Occipital lobe (tissue), 2 donors: Measurements from ENCODE around the gene CNPY1. TPM values are rescaled to one million over a fixed set of nuclear protein-coding genes. Genes with fewer than 3 reads are reported as not detected.

Source experiments
- DNase-seq: peaks from one replicate; lab custom pipeline; 2025; lab: John Stamatoyannopoulos, UW
- total RNA-seq: library from RNA; depleted of rRNA; stranded (reverse); fragments of >200 nt; gene quantifications from one replicate; pipeline ENCODE4 v1.2.3, GENCODE V29; 2014

CNPY1 gene
- total RNA-seq, 1 donor from 2014 or later, result 0.16 TPM

GRCh38 chr7:155559519-155560108 is 13.3 kb upstream of the CNPY1 start:
- DNase-seq, result no peak

- DNase-seq, result no peak
Observed at GRCh38 chr7:155558961-155559360, 12.6 kb upstream of the CNPY1 start.

- DNase-seq, result no peak
Observed at GRCh38 chr7:155558351-155558750, 12.0 kb upstream of the CNPY1 start.

- no peak for DNase-seq
Observed at GRCh38 chr7:155557778-155558177, 11.4 kb upstream of the CNPY1 start.

- no peak for DNase-seq
Observed at GRCh38 chr7:155556763-155557162, 10.4 kb upstream of the CNPY1 start.

- DNase-seq, result no peak
Observed at GRCh38 chr7:155555116-155555695, 8.8 kb upstream of the CNPY1 start.

- DNase-seq, result no peak
Observed at GRCh38 chr7:155553871-155554270, 7.5 kb upstream of the CNPY1 start.

- no peak for DNase-seq
Observed at GRCh38 chr7:155551785-155552611, 5.6 kb upstream of the CNPY1 start.

GRCh38 chr7:155550916-155551315 is 4.6 kb upstream of the CNPY1 start:
- no peak for DNase-seq

- no peak for DNase-seq
Observed at GRCh38 chr7:155549226-155549625, 2.9 kb upstream of the CNPY1 start.

GRCh38 chr7:155547161-155547791 is 917 bp upstream of the CNPY1 start:
- DNase-seq, result no peak

GRCh38 chr7:155545348-155545747 is 1.0 kb downstream of the CNPY1 start:
- no peak for DNase-seq

- DNase-seq, result no peak
Observed at GRCh38 chr7:155544485-155544884, 1.9 kb downstream of the CNPY1 start.

- DNase-seq, result no peak
Observed at GRCh38 chr7:155543926-155544325, 2.4 kb downstream of the CNPY1 start.

- no peak for DNase-seq
Observed at GRCh38 chr7:155543011-155543876, 3.1 kb downstream of the CNPY1 start.

- no peak for DNase-seq
Observed at GRCh38 chr7:155541986-155542675, 4.2 kb downstream of the CNPY1 start.

GRCh38 chr7:155540553-155540952 is 5.8 kb downstream of the CNPY1 start:
- DNase-seq, result no peak

GRCh38 chr7:155538293-155538692 is 8.1 kb downstream of the CNPY1 start:
- no peak for DNase-seq

- DNase-seq, result no peak
Observed at GRCh38 chr7:155536451-155536850, 9.9 kb downstream of the CNPY1 start.

- DNase-seq, result no peak
Observed at GRCh38 chr7:155534691-155535090, 11.7 kb downstream of the CNPY1 start.
